Measurements from ENCODE around the gene STK24. TPM values are rescaled to one million over a fixed set of nuclear protein-coding genes. Genes with fewer than 3 reads are reported as not detected.
"Not testable (repeated sequence)": the region's sequence is repeated elsewhere in the genome, so short reads cannot be mapped to it uniquely, and the experiment has no call there.

STK24 gene
- total RNA-seq, 2 experiments from 2014 or later, result 60.4 to 88.7 TPM

GRCh38 chr13:98415326-98416070 lies 161.4 kb downstream of the STK24 start:
- no TSS peak for BruUV-seq (replicated peaks)
- POLR2A ChIA-PET, result no interaction called here

GRCh38 chr13:98413796-98414195 lies 163.1 kb downstream of the STK24 start:
- H2AFZ ChIP-seq (ENCODE audit: low read length), result no peak overlapping the region
- H3K79me2 ChIP-seq (ENCODE audit: insufficient read depth, low read depth, low read length), result no peaks in the 10 kb centered on the region
- no peaks in the 10 kb centered on the region for H3K9me3 ChIP-seq (ENCODE audit: low read length)
- ChIA-PET POLR2A (no interaction called here), CTCF (ENCODE audit: unreplicated experiment) (interaction anchor here (0.5 kb wide), 1 partner anchor 258 kb away, joined by 4 read pairs; no protein-coding TSS in a partner anchor)
- H3K9me2 ChIP-seq (ENCODE audit: insufficient read depth, low read length), result no peaks in the 10 kb centered on the region
- no peaks in the 10 kb centered on the region for H3K36me3 ChIP-seq (ENCODE audit: insufficient read depth, low read length)
- 0 out of 2 replicates have a peak, but pooled peaks have one; percentile 11 for TF ChIP-seq CTCF (conservative IDR thresholded peaks at IDR 0.05; ENCODE audit: low read length)
- no peak for TF ChIP-seq EZH2phosphoT487 (IDR thresholded peaks at IDR 0.05; ENCODE audit: borderline replicate concordance, low read depth, low read length)
- H3K27ac ChIP-seq (ENCODE audit: low read depth, low read length, poor library complexity, severe bottlenecking), result no peak overlapping the region
- intact Hi-C loops (cut with micrococcal nuclease; ENCODE audit: unreplicated experiment), result no loop called here
- no TSS peak for BruUV-seq (replicated peaks)
- H4K20me1 ChIP-seq (ENCODE audit: insufficient read depth, low read length), result no peaks in the 10 kb centered on the region
- H3K4me2 ChIP-seq (ENCODE audit: low read length), result no peak overlapping the region
- no peak for DNase-seq (ENCODE audit: low spot score)
- H3K4me1 ChIP-seq (ENCODE audit: insufficient read depth, low read length, poor library complexity, severe bottlenecking), result no peaks in the 10 kb centered on the region
- no peak overlapping the region for H3K4me3 ChIP-seq (ENCODE audit: low read depth, low read length, poor library complexity, severe bottlenecking)

More at GRCh38 chr13:98415326-98416070, 161.4 kb downstream of the STK24 start:
- H3K9me3 ChIP-seq (ENCODE audit: low read length), result no peaks in the 10 kb centered on the region
- no peak overlapping the region for H3K4me3 ChIP-seq (ENCODE audit: low read depth, low read length, poor library complexity, severe bottlenecking)
- CTCF ChIA-PET (ENCODE audit: unreplicated experiment), result no interaction called here
- H3K4me1 ChIP-seq (ENCODE audit: insufficient read depth, low read length, poor library complexity, severe bottlenecking), result no peaks in the 10 kb centered on the region
- intact Hi-C loops (cut with micrococcal nuclease; ENCODE audit: unreplicated experiment), result no loop called here
- no peak overlapping the region for H3K4me2 ChIP-seq (ENCODE audit: low read length)
- H3K36me3 ChIP-seq (ENCODE audit: insufficient read depth, low read length), result no peaks in the 10 kb centered on the region
- H2AFZ ChIP-seq (ENCODE audit: low read length), result no peak overlapping the region
- no peaks in the 10 kb centered on the region for H4K20me1 ChIP-seq (ENCODE audit: insufficient read depth, low read length)
- no peak overlapping the region for H3K27ac ChIP-seq (ENCODE audit: low read depth, low read length, poor library complexity, severe bottlenecking)
- TF ChIP-seq EZH2phosphoT487 (IDR thresholded peaks at IDR 0.05; ENCODE audit: borderline replicate concordance, low read depth, low read length), result no peak
- no peak for TF ChIP-seq CTCF (conservative IDR thresholded peaks at IDR 0.05; ENCODE audit: low read length)
- H3K9me2 ChIP-seq (ENCODE audit: insufficient read depth, low read length), result no peaks in the 10 kb centered on the region
- no peak for DNase-seq (ENCODE audit: low spot score)
- H3K79me2 ChIP-seq (ENCODE audit: insufficient read depth, low read depth, low read length), result no peaks in the 10 kb centered on the region

- H2AFZ ChIP-seq (ENCODE audit: low read length); H3K4me3 ChIP-seq (ENCODE audit: low read depth, low read length, poor library complexity, severe bottlenecking); H3K27ac ChIP-seq (ENCODE audit: low read depth, low read length, poor library complexity, severe bottlenecking); H3K36me3 ChIP-seq (ENCODE audit: insufficient read depth, low read length); H3K9me2 ChIP-seq (ENCODE audit: insufficient read depth, low read length); H4K20me1 ChIP-seq (ENCODE audit: insufficient read depth, low read length); H3K4me1 ChIP-seq (ENCODE audit: insufficient read depth, low read length, poor library complexity, severe bottlenecking); H3K4me2 ChIP-seq (ENCODE audit: low read length); intact Hi-C loops (cut with micrococcal nuclease; ENCODE audit: unreplicated experiment); DNase-seq (ENCODE audit: low spot score); BruUV-seq (replicated peaks); H3K79me2 ChIP-seq (ENCODE audit: insufficient read depth, low read depth, low read length); POLR2A ChIA-PET; H3K9me3 ChIP-seq (ENCODE audit: low read length): not testable (repeated sequence)
- CTCF ChIA-PET (ENCODE audit: unreplicated experiment), result interaction anchor here (0.5 kb wide), 1 partner anchor 258 kb away, joined by 4 read pairs; no protein-coding TSS in a partner anchor
Measured at GRCh38 chr13:98413278-98413677, 163.6 kb downstream of the STK24 start.

Data from OCI-LY7 (cell line).